ENCODE measurements around the gene CSNK2A2. TPM values are rescaled to one million over a fixed set of nuclear protein-coding genes. Genes with fewer than 3 reads are reported as not detected.
A peak's percentile ranks its signal among the peaks of the same experiment; 100 is the strongest.

CSNK2A2 gene
- 10 to 100 TPM; 49.0 to 51.0 TPM for total RNA-seq
- 39.0 TPM for polyA plus RNA-seq (2013, experiment 1 of 2)
- polyA plus RNA-seq (2013, experiment 2 of 2), result 48.3 TPM
- 53.4 to 146 (median 97.8) reads per million in 172 experiments for total RNA-seq

DNA sequence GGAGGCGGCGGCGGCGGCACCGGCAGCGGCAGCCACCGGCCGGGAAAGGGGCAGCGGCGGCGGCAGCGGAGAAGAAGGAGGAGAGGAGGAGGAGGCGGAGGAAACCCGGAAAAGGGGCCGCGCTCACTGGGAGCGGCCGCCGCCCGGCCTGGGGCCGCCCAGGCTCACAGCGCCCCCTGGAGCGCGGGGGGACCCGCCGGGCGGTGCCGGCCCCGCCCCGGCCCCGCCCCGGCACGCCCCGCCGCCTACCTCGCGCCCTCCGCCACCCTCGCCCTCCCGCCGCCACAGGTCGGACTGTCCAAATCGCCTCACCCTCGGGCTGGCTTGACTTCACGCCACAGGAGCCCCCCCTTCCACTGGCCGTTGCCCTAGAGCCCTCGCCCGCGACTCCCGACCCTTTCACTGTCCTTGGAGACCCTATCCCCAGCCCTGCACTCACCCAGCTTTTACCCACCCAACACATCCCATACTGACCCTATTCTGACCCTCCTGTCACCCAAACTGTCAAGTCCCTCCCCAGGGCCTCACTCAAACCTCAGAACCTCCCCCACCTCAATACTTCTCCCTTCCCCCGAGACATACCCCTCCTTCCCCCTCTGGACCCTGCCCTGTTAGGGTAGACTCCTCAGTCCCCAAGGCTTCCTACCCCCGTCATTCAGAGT is at the start of gene CSNK2A2:
CSNK2A2 (minus strand) TSS at position 85 of the 662 bp plus-strand sequence. CDS start 370 bp downstream, outside the sequence.
- peaks cover 54% of the 10 kb centered on the region for H3K4me1 Mint-ChIP-seq (ENCODE audit: low read depth)
- CTCF ChIA-PET, result no interaction called here
- intact Hi-C loops (cut with DNase I, micrococcal nuclease), result loop anchor here (2.0 to 10.0 kb wide), 10 partner anchors 39 to 1746 kb away; partner anchors contain the start of genes CFAP20 (in 2 of the 2), GINS3 (in 1 of the 2), KATNB1 (in 1 of the 2) and NUDT21 (in 1 of the 2)

GRCh38 chr16:58243528-58244004 is 45.7 kb upstream of the CSNK2A2 start:
- CTCF ChIA-PET, result interaction anchor here (1.1 kb wide), 1 partner anchor 93 kb away, joined by 4 read pairs; no protein-coding TSS in a partner anchor
- peaks cover 4 to 5% of the 10 kb centered on the region in 2 experiments for H3K27me3 ChIP-seq (ENCODE audit: control insufficient read depth in 1 of 2, insufficient read depth in 2 of 2, low read length in 2 of 2)
- no peaks in the 10 kb centered on the region for H3K36me3 ChIP-seq (ENCODE audit: insufficient read depth, low read length)
- H3K4me3 ChIP-seq (ENCODE audit: low read length), result no peak overlapping the region
- no peak for TF ChIP-seq CTCF (IDR thresholded peaks at IDR 0.05)
- no peak overlapping the region for H3K27ac Mint-ChIP-seq
- no peaks in the 10 kb centered on the region for H3K4me1 ChIP-seq (ENCODE audit: insufficient read depth, low read length)
- intact Hi-C loops (cut with DNase I, micrococcal nuclease), result no loop called here
- H3K27ac ChIP-seq (ENCODE audit: low read depth in 1 of 2, low read length in 2 of 2), result no peak overlapping the region
- no peaks in the 10 kb centered on the region for H3K9me3 Mint-ChIP-seq
- DNase-seq (no peak), ATAC-seq (ENCODE audit: poor library complexity) (no peak)
- peaks cover 45% of the 10 kb centered on the region for H3K27me3 Mint-ChIP-seq
- no peaks in the 10 kb centered on the region for H3K36me3 Mint-ChIP-seq (ENCODE audit: low read depth)
- no peak overlapping the region for H3K4me3 Mint-ChIP-seq
- POLR2A ChIA-PET, result no interaction called here
- H3K4me1 Mint-ChIP-seq (ENCODE audit: low read depth), result no peaks in the 10 kb centered on the region
- no peaks in the 10 kb centered on the region for H3K9me3 ChIP-seq (ENCODE audit: control insufficient read depth in 1 of 2, insufficient read depth in 1 of 2, low read length in 2 of 2)

More for the DNA sequence above, at the start of gene CSNK2A2:
- DNase-seq, result peak; percentile 48 to 88 (median 66)
- H3K27me3 ChIP-seq (ENCODE audit: control insufficient read depth in 1 of 2, insufficient read depth in 2 of 2, low read length in 2 of 2), result peaks cover 5% of the 10 kb centered on the region in 2 experiments
- H3K27ac Mint-ChIP-seq, result peak within 1 kb of the TSS; percentile 82
- no peaks in the 10 kb centered on the region for H3K9me3 ChIP-seq (ENCODE audit: control insufficient read depth in 1 of 2, insufficient read depth in 1 of 2, low read length in 2 of 2)
- H3K27me3 Mint-ChIP-seq, result peaks cover 7% of the 10 kb centered on the region
- peak within 1 kb of the TSS; percentile 90 for H3K4me3 Mint-ChIP-seq
- peaks cover 19% of the 10 kb centered on the region for H3K4me1 ChIP-seq (ENCODE audit: insufficient read depth, low read length)
- H3K36me3 Mint-ChIP-seq (ENCODE audit: low read depth), result peaks cover 44% of the 10 kb centered on the region
- peaks cover 27% of the 10 kb centered on the region for H3K36me3 ChIP-seq (ENCODE audit: insufficient read depth, low read length)
- POLR2A ChIA-PET, result interaction anchor here (0.6 kb wide), 1 partner anchor 69 kb away, joined by 3 read pairs; no protein-coding TSS in a partner anchor
- H3K9me3 Mint-ChIP-seq, result no peaks in the 10 kb centered on the region
- no peak within 1 kb of the TSS for H3K27ac ChIP-seq (ENCODE audit: low read depth in 1 of 2, low read length in 2 of 2)
- TF ChIP-seq CTCF (IDR thresholded peaks at IDR 0.05), result no peak
- peak; percentile 94 for ATAC-seq (ENCODE audit: poor library complexity)
- H3K4me3 ChIP-seq (ENCODE audit: low read length), result peak within 1 kb of the TSS; percentile 65

GRCh38 chr16:58236831-58237230 is 38.9 kb upstream of the CSNK2A2 start:
- CTCF ChIA-PET, result no interaction called here
- H3K27ac Mint-ChIP-seq, result no peak overlapping the region

More at GRCh38 chr16:58236831-58237230, 38.9 kb upstream of the CSNK2A2 start:
- Histone ChIP-seq H3K36me3 (ENCODE audit: insufficient read depth, low read length) (no peaks in the 10 kb centered on the region), H3K4me1 (ENCODE audit: insufficient read depth, low read length) (peaks cover 10% of the 10 kb centered on the region), H3K27me3 (ENCODE audit: control insufficient read depth in 1 of 2, insufficient read depth in 2 of 2, low read length in 2 of 2) (peaks cover 0 to 5% of the 10 kb centered on the region in 2 experiments), H3K4me3 (ENCODE audit: low read length) (no peak overlapping the region), H3K27ac (ENCODE audit: low read depth in 1 of 2, low read length in 2 of 2) (no peak overlapping the region), H3K9me3 (ENCODE audit: control insufficient read depth in 1 of 2, insufficient read depth in 1 of 2, low read length in 2 of 2) (no peaks in the 10 kb centered on the region)
- Mint-ChIP-seq H3K36me3 (ENCODE audit: low read depth) (no peaks in the 10 kb centered on the region), H3K9me3 (no peaks in the 10 kb centered on the region), H3K27me3 (peaks cover 25% of the 10 kb centered on the region), H3K4me3 (peak overlapping the region; percentile 34), H3K4me1 (ENCODE audit: low read depth) (peaks cover 7% of the 10 kb centered on the region)
- POLR2A ChIA-PET, result no interaction called here
- no peak for TF ChIP-seq CTCF (IDR thresholded peaks at IDR 0.05)
- intact Hi-C loops (cut with DNase I, micrococcal nuclease), result loop anchor here in 1 of 2 experiments (2.0 to 5.0 kb wide), 2 partner anchors 38 to 155 kb away; partner anchors contain the start of genes CSNK2A2 and GINS3
- ATAC-seq (ENCODE audit: poor library complexity), result no peak
- no peak for DNase-seq
